OCI-LY7 (cell line): Measurements from ENCODE around the gene GMDS. TPM values are rescaled to one million over a fixed set of nuclear protein-coding genes. Genes with fewer than 3 reads are reported as not detected.

Experiments used
- BruUV-seq: library from RNA; stranded (reverse); fragments of 400-500 nt; replicated peaks from 2 replicates; lab custom pipeline; 2021; lab: Mats Ljungman, UMichigan
- CTCF ChIA-PET: fragments of 300-600 bp; sonication (Branson Sonifier 250); formaldehyde crosslinking; loops from one replicate; lab custom pipeline; 2022; ENCODE audit warnings: antibody characterized with exemption; ENCODE audit not compliant: unreplicated experiment; lab: Charles Lee
- POLR2A ChIA-PET: fragments of 300-600 bp; sonication (Branson Sonifier 250); formaldehyde crosslinking; loops from one replicate; lab custom pipeline; 2022; ENCODE audit warnings: antibody characterized with exemption; lab: Charles Lee
- DNase-seq: peaks from one replicate; pipeline ENCODE4 v3.0.0-alpha.2; 2015; ENCODE audit warnings: low spot score
- H2AFZ ChIP-seq: fragments of 200-600 bp; sonication (generic), shearing (Covaris generic); 2 replicates; pipeline ENCODE4 v1.6.1; 2014; ENCODE audit warnings: mild to moderate bottlenecking, antibody characterized with exemption, low read length, moderate library complexity
- H3K27ac ChIP-seq: fragments of 200-600 bp; sonication (generic); 2 replicates; pipeline ENCODE4 v1.5.1; 2014; ENCODE audit warnings: mixed run types, low read depth, mild to moderate bottlenecking, moderate library complexity, low read length, inconsistent platforms; ENCODE audit not compliant: poor library complexity, severe bottlenecking
- H3K36me3 ChIP-seq: fragments of 200-600 bp; sonication (generic); 2 replicates; pipeline ENCODE4 v1.6.1; 2014; ENCODE audit warnings: mild to moderate bottlenecking, antibody characterized with exemption, low read length, moderate library complexity, mixed read lengths; ENCODE audit not compliant: insufficient read depth
- H3K4me1 ChIP-seq: fragments of 200-600 bp; sonication (generic); 2 replicates; pipeline ENCODE4 v1.5.1; 2014; ENCODE audit warnings: mild to moderate bottlenecking, low read length; ENCODE audit not compliant: insufficient read depth, poor library complexity, severe bottlenecking
- H3K4me2 ChIP-seq: fragments of 200-600 bp; sonication (generic); 2 replicates; pipeline ENCODE4 v1.6.1; 2014; ENCODE audit warnings: mild to moderate bottlenecking, low read length
- H3K4me3 ChIP-seq: fragments of 200-600 bp; sonication (generic); 2 replicates; pipeline ENCODE4 v1.5.1; 2014; ENCODE audit warnings: mild to moderate bottlenecking, low read depth, low read length; ENCODE audit not compliant: poor library complexity, severe bottlenecking
- H3K79me2 ChIP-seq: fragments of 200-600 bp; sonication (generic); 2 replicates; pipeline ENCODE4 v1.6.1; 2016; ENCODE audit warnings: low read depth, mild to moderate bottlenecking, low read length, moderate library complexity, mixed read lengths; ENCODE audit not compliant: insufficient read depth
- H3K9me2 ChIP-seq: fragments of 200-600 bp; sonication (generic); 2 replicates; pipeline ENCODE4 v1.6.1; 2016; ENCODE audit warnings: mild to moderate bottlenecking, low read length, mixed read lengths; ENCODE audit not compliant: insufficient read depth
- H3K9me3 ChIP-seq: fragments of 200-600 bp; sonication (generic); 2 replicates; pipeline ENCODE4 v1.6.1; 2014; ENCODE audit warnings: mild to moderate bottlenecking, mixed run types, low read length, mixed read lengths
- H4K20me1 ChIP-seq: fragments of 200-600 bp; sonication (generic); 2 replicates; pipeline ENCODE4 v1.6.1; 2014; ENCODE audit warnings: mild to moderate bottlenecking, antibody characterized with exemption, low read length, moderate library complexity, mixed read lengths; ENCODE audit not compliant: insufficient read depth
- EZH2phosphoT487 ChIP-seq: fragments of 200-600 bp; sonication (generic); IDR thresholded peaks from 2 replicates; pipeline ENCODE4 v1.6.1; 2018; ENCODE audit warnings: low read depth, borderline replicate concordance, mild to moderate bottlenecking, mixed run types, antibody characterized with exemption, low read length, moderate library complexity, mixed read lengths
- intact Hi-C: fragments of 100-400 bp; cut with micrococcal nuclease; formaldehyde crosslinking; loops from one replicate; pipeline ENCODE4 v1.10.0; 2022; ENCODE audit not compliant: unreplicated experiment
- total RNA-seq, 2 experiments: library from RNA; depleted of rRNA in 1 of 2; stranded (reverse); fragments of >200 nt in 1 of 2; shearing (Covaris generic) in 1 of 2; gene quantifications; 2 replicates each; pipeline ENCODE4 v1.2.3, GENCODE V29; 2014 to 2022
- TF ChIP-seq, protein P1 (sequence below): fragments of 200-600 bp; sonication (generic); conservative IDR thresholded peaks from 2 replicates; pipeline ENCODE4 v1.5.1; 2014; ENCODE audit warnings: mild to moderate bottlenecking, antibody characterized with exemption, low read length, moderate library complexity, mixed read lengths

The GMDS gene
- total RNA-seq, 2 experiments from 2014 or later: 9.9 to 26.8 TPM

DNA sequence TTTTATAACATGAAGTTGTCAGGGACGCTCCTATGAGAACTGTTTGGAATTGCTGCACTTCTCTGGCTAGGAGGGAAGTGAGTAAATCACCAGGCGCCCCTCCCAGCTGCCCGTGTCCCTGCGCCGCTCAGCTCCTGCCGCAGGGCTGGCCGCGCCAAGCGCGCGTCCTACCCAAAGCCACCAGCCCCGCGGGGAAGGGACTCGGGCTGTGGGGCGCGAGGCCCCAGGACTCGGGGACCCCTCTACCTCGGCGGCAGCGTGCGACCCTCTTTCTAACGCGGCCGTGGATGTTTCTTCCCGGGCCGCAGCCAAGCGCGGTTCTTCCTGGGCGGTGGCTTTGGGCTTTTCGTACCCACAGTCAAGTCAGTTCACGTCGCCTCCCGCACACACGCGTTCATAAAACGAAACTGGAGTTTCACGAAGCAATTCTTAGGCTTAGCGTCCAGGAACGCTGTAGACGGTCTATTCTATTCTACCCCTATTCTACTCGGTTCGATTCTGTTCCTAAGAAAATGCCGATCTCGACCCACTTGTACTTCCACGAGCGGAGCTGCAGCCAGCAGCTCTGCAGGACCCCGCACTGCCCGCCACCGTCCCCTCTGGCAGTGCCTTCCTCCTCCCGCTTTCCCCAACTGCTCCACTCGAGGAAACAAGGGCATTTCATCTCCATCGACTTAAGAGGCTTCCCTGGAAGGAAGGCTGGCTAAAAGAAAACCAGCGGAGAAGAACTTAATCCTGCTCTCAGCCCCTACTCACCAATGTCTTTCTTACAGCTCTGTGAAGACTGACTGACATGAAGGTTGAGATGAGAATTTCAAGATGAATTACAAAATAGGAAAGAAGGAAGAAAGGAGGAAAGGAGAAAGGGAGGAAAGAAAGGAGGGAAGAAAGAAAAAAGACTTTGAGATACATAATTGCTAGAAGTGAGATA is 620.3 kb downstream of the GMDS start:
- no peak for DNase-seq
- no peaks in the 10 kb centered on the region for H3K79me2 ChIP-seq
- H3K9me3 ChIP-seq: no peaks in the 10 kb centered on the region
- no peaks in the 10 kb centered on the region for H3K4me1 ChIP-seq
- H3K4me2 ChIP-seq: no peak overlapping the region
- H3K4me3 ChIP-seq: no peak overlapping the region
- no peak overlapping the region for H3K27ac ChIP-seq
- POLR2A ChIA-PET: no interaction called here
- CTCF ChIA-PET: no interaction called here
- H3K36me3 ChIP-seq: no peaks in the 10 kb centered on the region
- no peaks in the 10 kb centered on the region; the same call in 1 of the 2 replicates for H4K20me1 ChIP-seq
- BruUV-seq: no TSS peak
- H3K9me2 ChIP-seq: no peaks in the 10 kb centered on the region
- intact Hi-C loops: no loop called here
- no peak overlapping the region for H2AFZ ChIP-seq
- TF ChIP-seq EZH2phosphoT487: no peak
- TF ChIP-seq, protein P1, sequence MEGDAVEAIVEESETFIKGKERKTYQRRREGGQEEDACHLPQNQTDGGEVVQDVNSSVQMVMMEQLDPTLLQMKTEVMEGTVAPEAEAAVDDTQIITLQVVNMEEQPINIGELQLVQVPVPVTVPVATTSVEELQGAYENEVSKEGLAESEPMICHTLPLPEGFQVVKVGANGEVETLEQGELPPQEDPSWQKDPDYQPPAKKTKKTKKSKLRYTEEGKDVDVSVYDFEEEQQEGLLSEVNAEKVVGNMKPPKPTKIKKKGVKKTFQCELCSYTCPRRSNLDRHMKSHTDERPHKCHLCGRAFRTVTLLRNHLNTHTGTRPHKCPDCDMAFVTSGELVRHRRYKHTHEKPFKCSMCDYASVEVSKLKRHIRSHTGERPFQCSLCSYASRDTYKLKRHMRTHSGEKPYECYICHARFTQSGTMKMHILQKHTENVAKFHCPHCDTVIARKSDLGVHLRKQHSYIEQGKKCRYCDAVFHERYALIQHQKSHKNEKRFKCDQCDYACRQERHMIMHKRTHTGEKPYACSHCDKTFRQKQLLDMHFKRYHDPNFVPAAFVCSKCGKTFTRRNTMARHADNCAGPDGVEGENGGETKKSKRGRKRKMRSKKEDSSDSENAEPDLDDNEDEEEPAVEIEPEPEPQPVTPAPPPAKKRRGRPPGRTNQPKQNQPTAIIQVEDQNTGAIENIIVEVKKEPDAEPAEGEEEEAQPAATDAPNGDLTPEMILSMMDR: no peak

DNA sequence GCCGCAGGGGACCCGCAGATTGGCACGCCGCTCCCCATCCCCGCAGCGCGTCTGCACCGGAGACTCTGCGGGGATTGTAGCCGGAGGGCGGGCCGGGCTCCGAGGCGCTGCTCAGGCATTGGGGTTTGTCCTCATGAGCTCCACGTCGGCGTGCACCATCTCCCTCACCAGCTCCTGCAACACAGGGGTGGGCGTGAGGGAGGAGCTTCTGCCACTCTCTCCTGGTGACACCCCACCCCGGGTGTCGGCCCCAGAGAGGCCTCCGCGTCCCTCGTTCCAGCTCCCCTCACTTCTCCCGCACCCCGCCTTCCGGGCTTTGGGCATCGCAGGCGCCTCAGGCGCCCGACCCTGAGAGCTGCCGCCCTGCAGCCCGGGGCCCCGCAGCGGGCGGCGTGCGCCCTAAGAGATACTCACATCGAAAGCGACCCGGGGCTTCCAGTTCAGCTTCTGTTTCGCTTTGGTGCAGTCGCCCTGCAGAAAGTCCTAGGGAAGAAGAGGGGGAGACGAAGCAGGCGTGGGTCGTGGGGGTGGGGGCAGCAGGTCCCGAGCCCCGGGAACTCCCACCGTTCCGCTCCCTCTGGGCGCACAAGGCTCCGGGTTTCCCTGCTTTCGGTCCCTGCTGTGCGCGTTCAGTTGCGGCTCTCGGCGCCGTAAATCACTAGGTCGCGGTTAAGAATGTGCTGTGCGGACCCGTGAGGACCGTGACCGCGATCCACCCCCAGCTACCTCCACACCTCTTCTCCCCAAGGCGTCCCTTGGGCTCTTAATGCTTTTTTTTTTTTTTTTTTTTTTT is 621.2 kb downstream of the GMDS start:
- no peaks in the 10 kb centered on the region for H3K4me1 ChIP-seq
- no peaks in the 10 kb centered on the region for H3K9me2 ChIP-seq
- H2AFZ ChIP-seq: no peak overlapping the region
- H3K4me2 ChIP-seq: no peak overlapping the region
- TF ChIP-seq EZH2phosphoT487: no peak
- TF ChIP-seq, protein P1: no peak
- H3K4me3 ChIP-seq: no peak overlapping the region
- H4K20me1 ChIP-seq: no peaks in the 10 kb centered on the region; the same call in 1 of the 2 replicates
- no peak for DNase-seq
- BruUV-seq: no TSS peak
- ChIA-PET POLR2A (no interaction called here), CTCF (no interaction called here)
- H3K27ac ChIP-seq: no peak overlapping the region
- intact Hi-C loops: no loop called here
- H3K79me2 ChIP-seq: no peaks in the 10 kb centered on the region
- no peaks in the 10 kb centered on the region for H3K36me3 ChIP-seq
- no peaks in the 10 kb centered on the region for H3K9me3 ChIP-seq
